GM13977 (cell line): Measurements from ENCODE around the gene RCBTB2.

ENCODE experiments used
- DNase-seq: peaks from one replicate; pipeline ENCODE4 v3.0.0; 2012; ENCODE audit warnings: low spot score
- in situ Hi-C: fragments of 300-500 bp; cut with MboI; formaldehyde crosslinking; loops from one replicate; pipeline ENCODE4 v1.12.0; 2022; ENCODE audit warnings: low sequenced_read_pairs, low pct_unique_long_range_greater_than_20kb, mixed read lengths, inconsistent platforms; ENCODE audit not compliant: unreplicated experiment
- TF ChIP-seq, protein P1 (sequence below): IDR thresholded peaks from 2 replicates; pipeline ENCODE4 v1.5.1; 2012; ENCODE audit warnings: mild to moderate bottlenecking, control low read depth; ENCODE audit not compliant: insufficient read depth; ENCODE audit errors: extremely low read depth, missing control alignments

Gene RCBTB2

DNA sequence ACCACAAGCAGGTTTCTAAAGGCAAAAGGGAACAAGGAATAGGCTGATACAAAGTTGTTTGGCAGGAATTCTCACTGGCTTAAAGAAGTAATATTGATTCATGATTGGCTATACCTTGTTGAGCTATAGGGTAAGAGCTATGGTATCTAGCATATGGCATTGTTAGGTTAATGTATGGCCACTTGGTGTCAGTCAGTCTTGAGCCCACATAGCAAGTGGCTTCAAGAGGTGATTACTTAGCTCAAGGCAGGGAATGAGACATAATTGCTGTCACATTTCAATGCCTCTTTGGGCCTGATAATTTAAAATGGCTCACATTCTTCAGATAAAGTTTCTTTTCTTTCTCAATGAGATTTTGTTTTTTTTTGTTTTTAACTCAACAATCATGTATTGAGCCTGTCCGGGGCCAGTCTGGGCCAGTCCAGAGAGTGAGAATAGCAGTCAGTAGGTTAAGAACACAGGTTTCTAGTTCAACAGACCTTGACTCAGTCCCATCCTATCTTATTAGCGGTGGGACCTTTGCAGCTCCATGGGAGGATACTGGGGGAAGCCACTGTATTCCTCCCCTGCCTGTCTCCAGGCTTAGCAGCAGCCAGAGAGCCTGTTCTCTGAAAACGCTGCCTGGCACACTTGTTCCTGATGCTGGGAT is 45.8 kb upstream of the RCBTB2 start:
- in situ Hi-C loops = loop anchor here (5.0 to 25.0 kb wide), 3 partner anchors 86 to 441 kb away; no protein-coding TSS in a partner anchor
- no peak for DNase-seq
- TF ChIP-seq, protein P1, sequence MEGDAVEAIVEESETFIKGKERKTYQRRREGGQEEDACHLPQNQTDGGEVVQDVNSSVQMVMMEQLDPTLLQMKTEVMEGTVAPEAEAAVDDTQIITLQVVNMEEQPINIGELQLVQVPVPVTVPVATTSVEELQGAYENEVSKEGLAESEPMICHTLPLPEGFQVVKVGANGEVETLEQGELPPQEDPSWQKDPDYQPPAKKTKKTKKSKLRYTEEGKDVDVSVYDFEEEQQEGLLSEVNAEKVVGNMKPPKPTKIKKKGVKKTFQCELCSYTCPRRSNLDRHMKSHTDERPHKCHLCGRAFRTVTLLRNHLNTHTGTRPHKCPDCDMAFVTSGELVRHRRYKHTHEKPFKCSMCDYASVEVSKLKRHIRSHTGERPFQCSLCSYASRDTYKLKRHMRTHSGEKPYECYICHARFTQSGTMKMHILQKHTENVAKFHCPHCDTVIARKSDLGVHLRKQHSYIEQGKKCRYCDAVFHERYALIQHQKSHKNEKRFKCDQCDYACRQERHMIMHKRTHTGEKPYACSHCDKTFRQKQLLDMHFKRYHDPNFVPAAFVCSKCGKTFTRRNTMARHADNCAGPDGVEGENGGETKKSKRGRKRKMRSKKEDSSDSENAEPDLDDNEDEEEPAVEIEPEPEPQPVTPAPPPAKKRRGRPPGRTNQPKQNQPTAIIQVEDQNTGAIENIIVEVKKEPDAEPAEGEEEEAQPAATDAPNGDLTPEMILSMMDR = no peak

DNA sequence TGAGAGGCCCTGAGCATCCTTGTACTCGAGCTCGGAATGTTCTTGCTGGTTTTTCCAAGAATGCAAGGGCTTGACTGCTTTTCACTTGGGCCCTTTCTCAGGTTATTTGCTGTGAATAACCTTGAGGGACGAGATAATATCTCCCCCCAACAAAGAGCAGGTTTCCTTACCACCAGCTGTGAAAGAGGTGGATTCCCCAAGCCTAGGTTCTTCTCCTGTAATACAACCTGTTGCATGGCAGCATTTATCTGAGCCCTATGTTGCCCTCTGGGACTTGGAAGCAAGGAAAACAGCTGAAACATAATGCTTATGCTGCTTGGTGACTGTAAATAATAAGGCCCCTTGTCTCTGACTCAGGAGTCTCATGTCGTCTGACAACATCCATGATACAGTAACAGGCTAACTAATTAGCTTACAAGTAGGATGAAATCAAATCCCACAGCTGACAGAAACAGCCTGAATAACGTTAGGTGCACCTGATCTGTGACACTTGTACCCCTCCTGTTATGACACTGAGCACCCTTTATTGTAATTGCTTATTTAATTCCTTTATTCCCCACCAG is 43.6 kb upstream of the RCBTB2 start:
- TF ChIP-seq, protein P1 = no peak
- in situ Hi-C loops = loop anchor here (5.0 to 25.0 kb wide), 3 partner anchors 84 to 439 kb away; no protein-coding TSS in a partner anchor
- no peak for DNase-seq

DNA sequence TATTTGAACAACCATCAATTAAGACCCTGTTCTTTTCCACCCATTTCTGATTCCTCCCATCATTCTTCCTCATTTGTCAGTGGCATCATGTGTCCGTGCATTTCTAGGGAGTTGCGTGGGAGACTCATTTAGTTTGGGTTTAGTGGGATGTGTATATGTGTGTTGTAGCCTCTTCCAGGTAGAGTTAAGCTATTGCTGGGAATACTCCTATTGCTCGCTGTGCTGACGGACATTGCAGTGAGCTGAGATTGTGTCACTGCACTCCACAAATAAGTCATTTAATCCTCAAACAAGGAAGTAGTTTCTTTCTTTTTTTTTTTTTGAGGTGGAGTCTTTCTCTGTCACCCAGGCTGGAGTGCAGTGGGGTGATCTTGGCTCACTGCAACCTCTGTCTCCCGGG is 42.2 kb upstream of the RCBTB2 start:
- DNase-seq = no peak
- TF ChIP-seq, protein P1 = no peak
- in situ Hi-C loops = loop anchor here (5.0 to 25.0 kb wide), 3 partner anchors 83 to 438 kb away; no protein-coding TSS in a partner anchor

DNA sequence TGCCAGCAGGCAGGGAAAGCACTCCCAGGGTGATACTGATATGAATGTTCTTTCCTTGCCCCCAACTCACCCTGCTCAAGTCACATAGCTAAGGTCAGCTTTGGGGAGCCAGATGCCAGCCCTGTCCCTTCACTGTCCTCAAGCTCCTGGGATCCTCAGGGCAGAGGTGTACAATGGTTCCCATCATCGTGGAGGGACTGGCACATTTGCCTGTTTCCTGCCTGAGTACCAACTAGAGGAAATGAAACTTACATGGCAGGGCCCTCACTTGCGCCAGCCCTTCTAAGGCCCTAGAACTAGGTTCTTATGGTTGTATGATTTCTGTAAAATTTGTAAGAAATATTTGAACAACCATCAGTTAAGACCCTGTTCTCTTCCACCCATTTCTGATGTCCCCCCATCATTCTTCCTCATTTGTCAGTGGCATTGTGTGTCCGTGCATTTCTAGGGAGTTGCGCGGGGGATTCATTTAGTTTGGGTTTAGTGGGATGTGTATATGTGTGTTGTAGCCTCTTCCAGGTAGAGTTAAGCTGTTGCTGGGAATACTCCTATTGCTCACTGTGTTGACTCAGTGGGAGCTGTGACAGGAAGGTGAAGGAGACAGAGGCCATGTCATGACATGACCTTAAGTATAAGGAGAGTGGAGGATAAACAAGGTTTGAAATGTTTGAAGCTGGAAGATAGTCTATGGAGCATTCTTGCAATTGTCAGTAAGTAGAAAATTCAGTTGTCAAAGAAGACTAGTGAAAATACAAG is 41.3 kb upstream of the RCBTB2 start:
- DNase-seq = no peak
- TF ChIP-seq, protein P1 = no peak
- in situ Hi-C loops = no loop called here

DNA sequence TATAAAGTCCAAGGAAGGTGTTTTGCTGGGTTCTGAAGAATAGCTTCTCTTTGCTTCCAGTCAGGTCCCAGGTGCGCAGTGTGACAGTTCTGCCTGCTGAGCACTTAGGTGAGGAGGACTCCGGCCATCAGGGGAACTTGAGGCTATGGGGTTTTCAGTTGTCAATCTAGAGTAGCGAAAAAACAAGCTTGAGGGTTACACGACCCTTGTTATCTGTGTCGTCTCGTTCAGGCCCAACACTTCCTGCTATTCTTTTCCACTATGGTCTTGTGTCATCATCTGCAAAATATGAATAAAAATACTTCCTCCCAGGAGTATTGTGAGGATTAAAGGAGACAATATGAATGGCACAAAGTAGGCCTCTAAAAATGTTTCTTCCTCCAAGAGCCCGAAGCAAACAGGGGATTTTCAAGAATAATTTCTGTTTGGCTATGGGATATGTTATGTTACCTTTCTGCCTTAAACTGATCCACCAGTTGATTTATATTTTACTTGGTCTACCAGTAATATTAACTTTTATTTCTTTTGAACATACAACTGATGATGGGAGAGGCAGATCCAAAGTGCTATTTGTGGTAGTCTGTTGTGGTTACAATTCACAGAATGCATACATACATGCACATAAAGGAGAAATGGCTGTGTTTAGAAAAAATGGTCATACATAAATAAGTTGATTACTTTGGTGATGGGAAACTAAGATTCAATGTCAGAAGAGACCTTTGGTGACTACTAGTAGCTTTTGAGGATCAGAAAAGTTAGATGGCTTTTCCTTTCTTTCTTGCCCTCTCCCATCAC is 40.5 kb upstream of the RCBTB2 start:
- in situ Hi-C loops = no loop called here
- TF ChIP-seq, protein P1 = no peak
- DNase-seq = no peak
